CD14-positive monocyte (primary cell): ENCODE data around the gene GLS2. TPM values are rescaled to one million over a fixed set of nuclear protein-coding genes. Genes with fewer than 3 reads are reported as not detected.

Source experiments
- DNase-seq, 3 donors: peaks; one replicate each; pipeline ENCODE4 v3.0.0-alpha.2; 2011 to 2022
- H2AFZ ChIP-seq: 2 replicates; pipeline ENCODE4 v1.6.0; 2012; ENCODE audit warnings: mild to moderate bottlenecking, low read depth, low read length, inconsistent platforms; ENCODE audit not compliant: insufficient read depth, poor library complexity, severe bottlenecking
- H3K27ac ChIP-seq, 2 donors: 1 replicate in 1 of 2; 2 replicates in 1 of 2; pipeline ENCODE4 v1.5.1; 2012 to 2013; ENCODE audit warnings: low read length in 2 of 2, control low read depth in 1 of 2, inconsistent platforms in 1 of 2, low read depth in 1 of 2, mild to moderate bottlenecking in 1 of 2
- H3K27me3 ChIP-seq, 2 donors: one replicate each; pipeline versions ENCODE4 v1.6.0 to v1.6.1; 2011 to 2013; ENCODE audit warnings: low read length in 2 of 2; ENCODE audit not compliant: control insufficient read depth in 2 of 2, insufficient read depth in 2 of 2
- H3K36me3 ChIP-seq, 2 donors: replicated peaks in 1 of 2; 1 replicate in 1 of 2; 2 replicates in 1 of 2; pipeline versions ENCODE4 v1.5.1 to v1.6.1; 2012 to 2013; ENCODE audit warnings: low read length in 2 of 2, control low read depth in 1 of 2, inconsistent platforms in 1 of 2, mild to moderate bottlenecking in 1 of 2; ENCODE audit not compliant: insufficient read depth in 2 of 2, control insufficient read depth in 1 of 2
- H3K4me1 ChIP-seq, 2 donors: 1 replicate in 1 of 2; 2 replicates in 1 of 2; pipeline versions ENCODE4 v1.5.1 to v1.6.1; 2012 to 2013; ENCODE audit warnings: low read length in 2 of 2, control low read depth in 1 of 2, inconsistent platforms in 1 of 2, mild to moderate bottlenecking in 1 of 2, moderate library complexity in 1 of 2; ENCODE audit not compliant: insufficient read depth in 2 of 2, control insufficient read depth in 1 of 2
- H3K4me2 ChIP-seq: replicated peaks from 2 replicates; pipeline ENCODE3; 2012; ENCODE audit warnings: low read length, moderate library complexity, mild to moderate bottlenecking; ENCODE audit not compliant: poor library complexity, severe bottlenecking; ENCODE audit errors: extremely low read depth
- H3K4me3 ChIP-seq, 3 experiments: fragments of 200-600 bp in 1 of 3; sonication (generic) in 1 of 3; replicated peaks in 1 of 3; 1 replicate in 2 of 3; 2 replicates in 1 of 3; pipeline ENCODE4 v1.5.1; 2011 to 2013; ENCODE audit warnings: low read length in 3 of 3, mild to moderate bottlenecking in 3 of 3, control low read depth in 2 of 3, low read depth in 2 of 3, inconsistent platforms in 1 of 3, moderate library complexity in 1 of 3
- H3K79me2 ChIP-seq: 2 replicates; pipeline ENCODE4 v1.6.0; 2012; ENCODE audit warnings: mild to moderate bottlenecking, control low read depth, inconsistent platforms, low read length, moderate library complexity; ENCODE audit not compliant: insufficient read depth
- H3K9ac ChIP-seq: 2 replicates; pipeline ENCODE4 v1.6.0; 2017; ENCODE audit warnings: low read length, mild to moderate bottlenecking; ENCODE audit not compliant: insufficient read depth, poor library complexity, severe bottlenecking
- H3K9me3 ChIP-seq, 2 donors: replicated peaks in 1 of 2; 1 replicate in 1 of 2; 2 replicates in 1 of 2; pipeline versions ENCODE4 v1.5.1 to v1.6.1; 2012 to 2013; ENCODE audit warnings: low read length in 2 of 2, control low read depth in 1 of 2; ENCODE audit not compliant: control insufficient read depth in 1 of 2, insufficient read depth in 1 of 2
- H4K20me1 ChIP-seq: 2 replicates; pipeline ENCODE4 v1.6.0; 2012; ENCODE audit warnings: mild to moderate bottlenecking, low read length, control low read depth, moderate library complexity; ENCODE audit not compliant: insufficient read depth
- H3K27ac Mint-ChIP-seq, 7 donors: one replicate each; pipeline ENCODE4 v1.8.0; 2020; ENCODE audit warnings: mild to moderate bottlenecking in 7 of 7, mixed read lengths in 7 of 7, moderate library complexity in 6 of 7, inconsistent platforms in 2 of 7
- H3K27me3 Mint-ChIP-seq, 3 donors: one replicate each; pipeline ENCODE4 v1.8.0; 2021 to 2022; ENCODE audit warnings: low read depth in 3 of 3, mild to moderate bottlenecking in 3 of 3, mixed read lengths in 3 of 3, moderate library complexity in 3 of 3, inconsistent platforms in 1 of 3
- H3K36me3 Mint-ChIP-seq, 2 donors: one replicate each; pipeline ENCODE4 v1.8.0; 2020; ENCODE audit warnings: mixed read lengths in 2 of 2, inconsistent platforms in 1 of 2, mild to moderate bottlenecking in 1 of 2
- H3K4me1 Mint-ChIP-seq: one replicate; pipeline ENCODE4 v1.8.0; 2020; ENCODE audit warnings: mild to moderate bottlenecking, mixed read lengths
- H3K4me3 Mint-ChIP-seq, 2 donors: one replicate each; pipeline ENCODE4 v1.8.0; 2020; ENCODE audit warnings: mild to moderate bottlenecking in 2 of 2, mixed read lengths in 2 of 2, moderate library complexity in 1 of 2
- H3K9me3 Mint-ChIP-seq, 7 donors: one replicate each; pipeline ENCODE4 v1.8.0; 2020 to 2022; ENCODE audit warnings: mixed read lengths in 7 of 7, mild to moderate bottlenecking in 6 of 7, moderate library complexity in 6 of 7, inconsistent platforms in 2 of 7
- CTCF ChIP-seq: fragments of 200-600 bp; IDR thresholded peaks from one replicate; pipeline ENCODE4 v1.8.0; 2022; ENCODE audit warnings: antibody characterized with exemption, mild to moderate bottlenecking
- WGBS: methylation state at CpG from one replicate; pipeline ENCODE4 v1.1.5; 2013; ENCODE audit warnings: missing lambda C conversion rate; ENCODE audit not compliant: insufficient coverage; 5-methylcytosine and 5-hydroxymethylcytosine counted together
- intact Hi-C, 2 donors: fragments of 100-400 bp; cut with micrococcal nuclease; formaldehyde crosslinking; loops; one replicate each; pipeline versions ENCODE4 v1.15.0 to v1.15.1; 2023
- polyA plus RNA-seq, 3 donors: library from polyadenylated mRNA; depleted of rRNA in 1 of 3; unstranded in 2 of 3; stranded (reverse) in 1 of 3; fragments of 300-500 nt in 2 of 3; fragments of >200 nt in 1 of 3; fragmentation: Illumina TruSeq in 2 of 3; gene quantifications; 1 replicate in 2 of 3; 2 replicates in 1 of 3; pipeline ENCODE4 v1.2.3, GENCODE V29; 2012 to 2021

GLS2 gene
- polyA plus RNA-seq, 3 donors = 0.04 TPM; not detected in 2

GRCh38 chr12:56520048-56520447 lies 32.1 kb upstream of the GLS2 start:
- H3K4me3 Mint-ChIP-seq = no peak overlapping the region

GRCh38 chr12:56518570-56518969 lies 30.6 kb upstream of the GLS2 start:
- Mint-ChIP-seq H3K4me3 (peak overlapping the region in 1 of 2 donors; percentile 72), H3K27me3 (no peaks in the 10 kb centered on the region), H3K36me3 (no peaks in the 10 kb centered on the region), H3K27ac (peak overlapping the region in 1 of 7 donors; percentile 28), H3K4me1 (peaks cover 49% of the 10 kb centered on the region), H3K9me3 (peaks cover 0 to 3% (median 0%) of the 10 kb centered on the region in 7 donors)
- peaks cover 15% of the 10 kb centered on the region for H3K79me2 ChIP-seq
- H2AFZ ChIP-seq = no peak overlapping the region
- H3K9ac ChIP-seq = no peak overlapping the region
- H3K9me3 ChIP-seq = no peaks in the 10 kb centered on the region
- no peaks in the 10 kb centered on the region for H3K27me3 ChIP-seq
- H4K20me1 ChIP-seq = no peaks in the 10 kb centered on the region
- H3K4me1 ChIP-seq = peaks cover 53% of the 10 kb centered on the region in 2 donors
- DNase-seq = peak in 2 of 3 donors; percentile 27 to 37
- H3K4me2 ChIP-seq = peak overlapping the region; percentile 18
- TF ChIP-seq CTCF = no peak
- intact Hi-C loops = no loop called here
- no peak overlapping the region for H3K27ac ChIP-seq
- no peaks in the 10 kb centered on the region for H3K36me3 ChIP-seq
- H3K4me3 ChIP-seq = peak overlapping the region in 1 of 3 experiments; percentile 11
- WGBS = no CpG with 5 or more reads among the region's 2 CpGs

More at GRCh38 chr12:56520048-56520447, 32.1 kb upstream of the GLS2 start:
- no peak for TF ChIP-seq CTCF
- H2AFZ ChIP-seq = no peak overlapping the region
- no peaks in the 10 kb centered on the region for H3K27me3 ChIP-seq
- no peak overlapping the region for H3K9ac ChIP-seq
- intact Hi-C loops = loop anchor here in 1 of 2 donors (5.0 kb wide), 1 partner anchor 47 kb away; no protein-coding TSS in a partner anchor
- H4K20me1 ChIP-seq = no peaks in the 10 kb centered on the region
- peaks cover 15% of the 10 kb centered on the region for H3K79me2 ChIP-seq
- Mint-ChIP-seq H3K27ac (peak overlapping the region in 1 of 7 donors; percentile 57), H3K9me3 (peaks cover 0 to 3% (median 0%) of the 10 kb centered on the region in 7 donors), H3K36me3 (no peaks in the 10 kb centered on the region), H3K4me1 (peaks cover 51% of the 10 kb centered on the region), H3K27me3 (no peaks in the 10 kb centered on the region)
- peaks cover 50 to 54% of the 10 kb centered on the region in 2 donors for H3K4me1 ChIP-seq
- no peaks in the 10 kb centered on the region for H3K36me3 ChIP-seq
- H3K4me3 ChIP-seq = peak overlapping the region in 1 of 3 experiments; percentile 84
- H3K27ac ChIP-seq = peak overlapping the region in 1 of 2 donors; percentile 84
- DNase-seq = no peak
- WGBS = 92% methylated on average over 2 of the region's 3 CpGs
- no peaks in the 10 kb centered on the region for H3K9me3 ChIP-seq
- peak overlapping the region; percentile 73 for H3K4me2 ChIP-seq
